DMS53 (cell line): ENCODE results near the gene GALNT17.

Experiments
- DNase-seq: peaks from one replicate; lab custom pipeline; 2025; lab: John Stamatoyannopoulos, UW

GALNT17 gene

DNA sequence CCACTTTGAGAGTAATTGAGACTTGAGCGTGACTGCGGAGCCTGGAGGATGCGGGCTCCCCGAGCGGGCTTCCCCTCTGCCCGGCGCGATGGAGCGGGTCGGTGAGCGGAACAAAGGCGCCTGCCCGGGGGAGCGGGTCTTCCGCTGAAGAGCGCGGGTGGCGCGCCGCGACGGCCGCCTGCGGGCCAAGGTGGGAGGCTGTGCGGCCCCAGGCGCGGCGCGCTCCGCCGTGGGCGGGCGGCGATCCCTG, at the start of gene GALNT17:
TSS of gene GALNT17 (plus strand) at position 18 of the 250 bp plus-strand sequence.
- no peak for DNase-seq

DNA sequence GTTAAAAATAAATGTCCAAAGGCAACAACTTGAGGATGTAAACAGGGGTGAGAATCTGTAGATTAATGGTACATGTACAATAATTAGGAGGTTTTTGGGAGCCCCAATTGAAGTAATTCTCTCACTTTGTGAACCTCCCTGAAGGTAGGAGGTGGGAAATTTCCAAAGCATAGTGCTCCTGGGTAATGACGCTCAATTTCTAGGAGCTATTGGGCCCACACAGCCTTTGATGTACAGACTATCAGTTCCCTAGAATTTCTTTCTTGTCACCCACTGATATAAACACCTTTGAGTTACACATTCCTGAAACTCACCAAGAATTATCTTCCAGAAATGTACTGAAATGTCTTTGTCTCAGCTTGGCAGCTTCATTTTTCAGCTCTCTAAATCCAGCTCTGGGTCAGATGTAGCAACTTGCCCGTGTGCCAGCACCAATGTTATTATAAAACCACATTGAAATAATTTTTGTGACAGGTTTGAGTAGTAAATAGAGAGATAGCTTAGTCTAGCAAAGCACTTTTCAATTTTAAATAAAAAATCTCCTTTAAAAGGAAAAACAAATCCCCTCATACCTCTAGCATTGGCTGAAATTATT, 36.6 kb upstream of the GALNT17 start:
- no peak for DNase-seq

DNA sequence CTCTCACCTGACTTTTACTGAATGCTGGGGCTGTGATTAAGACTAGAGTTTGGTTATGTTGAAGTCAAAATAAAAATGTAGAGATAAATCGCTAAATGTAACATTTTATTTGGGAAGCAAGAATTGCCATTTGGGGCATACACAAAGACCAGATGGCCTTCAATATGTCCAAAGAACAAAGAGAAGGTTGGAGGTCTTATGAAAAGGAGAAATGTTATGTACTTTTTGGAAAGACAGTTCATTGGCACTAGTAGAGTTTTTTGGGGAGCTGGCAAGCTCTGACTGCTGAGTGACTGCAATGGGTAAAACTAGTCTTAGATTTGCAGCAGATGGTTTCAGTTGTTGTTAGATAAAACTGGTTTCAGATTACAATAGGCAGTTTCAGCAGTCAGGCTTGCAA, 35.6 kb upstream of the GALNT17 start:
- no peak for DNase-seq

DNA sequence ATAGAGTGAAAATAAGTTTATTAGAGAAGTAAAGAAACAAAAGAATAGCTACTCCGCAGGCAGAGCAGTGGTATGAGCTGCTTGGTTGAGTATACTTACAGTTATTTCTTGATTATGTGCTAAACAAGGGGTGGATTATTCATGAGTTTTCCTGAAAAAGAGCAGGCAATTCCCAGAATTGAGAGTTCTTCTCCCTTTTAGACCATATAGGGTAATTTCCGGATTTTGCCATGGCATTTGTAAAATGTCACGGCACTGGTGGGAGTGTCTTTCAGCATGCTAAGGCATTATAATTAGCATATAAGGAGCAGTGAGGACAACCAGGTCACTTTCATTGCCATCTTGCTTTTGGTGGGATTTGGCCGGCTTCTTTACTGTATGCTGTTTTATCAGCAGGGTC, 25.7 kb upstream of the GALNT17 start:
- no peak for DNase-seq

DNA sequence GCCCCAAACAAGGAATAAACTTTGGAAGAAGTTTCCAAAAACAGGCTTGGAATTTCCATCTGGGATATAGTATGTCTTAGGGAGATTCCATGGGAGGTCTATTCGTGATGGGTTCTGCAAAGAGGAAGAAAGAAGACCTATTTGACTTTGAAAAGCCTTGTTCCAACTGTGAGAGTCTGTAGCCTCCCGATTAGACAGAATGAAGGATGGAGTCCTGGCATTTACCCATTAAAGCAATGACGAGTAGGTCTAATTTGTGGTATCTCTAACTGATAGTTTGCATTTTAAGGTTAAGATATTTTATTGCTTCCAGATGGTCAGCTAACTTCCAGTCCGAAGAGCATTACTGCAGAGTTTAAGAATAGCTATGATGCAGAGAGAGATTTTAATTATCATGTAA, 19.5 kb upstream of the GALNT17 start:
- no peak for DNase-seq

DNA sequence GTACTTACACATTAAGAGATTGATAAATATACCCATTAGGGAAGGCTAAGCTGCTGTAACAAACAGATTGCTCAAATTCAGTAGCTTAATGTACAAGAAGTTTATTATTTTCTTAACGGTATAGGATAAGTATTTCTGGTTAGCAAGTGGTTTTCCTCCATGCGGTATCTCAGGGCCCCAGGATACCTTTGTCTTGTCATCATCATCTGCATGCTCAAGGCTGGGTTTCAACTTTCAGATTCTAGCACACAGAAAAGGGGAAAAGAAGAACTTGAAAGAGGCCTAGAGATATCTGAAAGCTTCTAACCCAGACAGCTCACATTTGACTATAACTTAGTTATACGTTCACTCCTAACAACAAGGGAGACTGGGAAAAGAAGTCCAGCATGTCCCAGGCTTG, 11.8 kb upstream of the GALNT17 start:
- no peak for DNase-seq

DNA sequence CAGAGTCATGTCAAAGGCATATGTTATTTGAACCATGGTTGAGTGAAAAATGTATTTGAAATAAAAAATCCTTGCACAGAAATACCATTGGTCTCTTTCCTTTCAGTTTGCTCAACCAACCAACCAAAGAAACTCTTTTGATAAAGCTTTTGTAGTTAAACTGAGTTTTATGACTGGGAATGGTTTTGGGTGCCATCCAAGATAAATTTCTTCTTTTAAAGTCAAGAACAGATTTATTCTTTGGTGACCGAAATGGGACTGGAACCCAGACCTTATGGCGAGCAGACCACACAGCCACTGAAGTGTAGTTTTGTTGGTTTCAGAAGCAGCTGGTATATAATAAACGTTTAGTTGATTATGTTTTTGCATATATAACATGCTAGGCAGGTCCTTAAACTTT, 2.8 kb upstream of the GALNT17 start:
- DNase-seq = no peak

DNA sequence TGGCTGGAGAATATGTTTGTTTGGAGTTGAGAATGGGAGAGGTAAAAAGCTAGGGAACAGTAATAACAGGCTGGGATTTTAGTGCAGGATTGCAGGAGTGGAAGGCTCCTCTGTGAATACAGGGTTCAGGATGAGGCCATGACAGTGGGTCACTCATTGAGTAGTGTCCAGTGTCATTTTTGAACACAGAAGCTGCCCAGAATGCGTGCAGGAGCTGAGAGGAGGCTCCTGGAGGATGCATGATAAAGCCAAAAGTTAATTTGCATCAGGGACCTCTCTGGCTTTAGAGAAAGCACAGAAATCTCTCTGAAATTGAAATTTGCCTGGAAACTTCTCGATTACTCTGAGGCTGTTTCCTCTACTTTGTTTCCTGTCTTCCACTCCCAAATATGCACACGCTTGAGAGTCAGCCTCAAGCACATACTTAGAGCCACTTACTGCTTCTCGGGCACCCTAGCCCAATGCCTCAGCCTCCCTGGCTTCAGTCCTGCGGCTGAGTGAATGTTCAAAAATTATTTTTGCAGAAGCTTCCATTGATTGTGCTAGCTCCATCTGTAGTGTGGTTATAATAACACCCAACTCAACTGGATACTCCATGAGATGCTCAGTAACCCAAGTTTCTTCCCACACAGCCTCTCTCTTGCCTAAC, 1.8 kb upstream of the GALNT17 start:
- no peak for DNase-seq

DNA sequence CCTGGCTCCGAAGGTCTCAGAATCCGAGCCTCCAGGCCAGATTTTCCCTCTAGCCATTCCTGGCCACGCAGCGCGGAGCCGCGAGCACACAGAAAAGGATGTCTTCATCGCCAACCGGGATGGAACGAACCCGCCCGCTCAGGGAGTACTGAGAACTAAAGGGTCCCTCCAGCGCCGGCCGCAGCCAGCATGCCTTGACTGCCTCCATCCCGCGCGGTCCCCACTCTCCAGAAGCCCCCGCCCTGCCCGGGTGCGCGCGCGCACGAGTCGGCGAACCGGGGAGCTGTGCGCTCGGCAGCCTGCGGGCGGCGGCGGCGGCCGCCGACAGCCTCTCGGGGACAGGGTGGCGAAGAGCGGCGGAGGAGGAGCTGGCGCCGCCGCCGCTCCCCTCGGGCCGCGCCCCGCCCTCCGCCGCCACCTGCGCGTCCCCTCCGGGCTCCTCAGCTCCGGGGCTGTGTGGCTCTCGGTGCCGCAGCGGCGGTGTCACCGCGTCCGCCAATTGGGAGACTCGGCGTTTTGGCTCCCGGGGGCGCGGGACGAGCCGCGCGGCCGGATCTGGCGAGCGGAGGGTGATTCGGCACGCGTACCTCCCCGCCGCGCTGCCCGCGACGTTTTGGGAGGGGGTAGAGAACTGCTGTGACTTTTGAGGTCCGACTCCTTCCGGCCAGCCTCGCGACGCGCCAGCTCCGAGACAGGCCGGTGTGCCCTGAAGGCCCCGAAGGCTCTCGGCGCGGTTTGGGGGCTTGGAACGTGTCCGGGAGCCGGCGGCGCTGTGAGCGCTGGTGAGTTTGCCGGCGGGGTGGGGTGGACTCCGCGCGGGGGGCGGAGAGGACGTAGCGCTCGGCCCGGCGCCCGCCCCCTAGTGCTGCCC, 453 bp upstream of the GALNT17 start:
- no peak for DNase-seq

DNA sequence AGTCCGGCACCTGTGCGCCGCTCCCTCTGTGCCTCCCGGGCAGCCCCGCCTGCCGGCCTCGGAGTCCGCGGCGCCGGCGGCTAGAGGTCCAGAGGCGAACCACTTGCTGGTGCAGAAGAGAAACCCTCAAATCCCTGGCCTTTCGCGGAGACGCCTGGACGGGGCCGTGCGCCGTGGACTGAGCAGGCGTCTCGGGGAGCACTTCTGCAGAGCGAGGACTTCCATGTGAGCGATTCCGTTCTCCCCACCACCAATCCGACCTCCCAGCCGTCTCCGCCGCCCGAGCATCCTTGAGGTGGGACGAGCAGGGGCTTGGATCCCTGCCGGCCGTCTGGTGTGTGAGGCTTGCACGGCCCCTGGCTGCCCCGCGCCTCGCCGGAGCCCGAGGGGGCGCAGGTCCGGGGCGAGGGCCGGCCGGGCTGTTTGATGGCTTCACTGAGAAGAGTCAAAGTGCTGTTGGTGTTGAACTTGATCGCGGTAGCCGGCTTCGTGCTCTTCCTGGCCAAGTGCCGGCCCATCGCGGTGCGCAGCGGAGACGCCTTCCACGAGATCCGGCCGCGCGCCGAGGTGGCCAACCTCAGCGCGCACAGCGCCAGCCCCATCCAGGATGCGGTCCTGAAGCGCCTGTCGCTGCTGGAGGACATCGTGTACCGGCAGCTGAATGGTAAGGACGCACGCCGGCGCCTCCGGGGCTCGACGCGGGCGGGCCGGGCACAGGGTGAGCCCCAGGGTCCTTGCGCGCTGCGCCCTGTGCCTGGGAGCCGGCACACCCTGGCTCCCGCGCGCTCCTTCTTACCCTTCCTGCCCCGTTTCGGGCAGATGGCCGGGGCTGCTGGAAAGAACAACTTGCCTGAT, 660 bp downstream of the GALNT17 start:
- no peak for DNase-seq

DNA sequence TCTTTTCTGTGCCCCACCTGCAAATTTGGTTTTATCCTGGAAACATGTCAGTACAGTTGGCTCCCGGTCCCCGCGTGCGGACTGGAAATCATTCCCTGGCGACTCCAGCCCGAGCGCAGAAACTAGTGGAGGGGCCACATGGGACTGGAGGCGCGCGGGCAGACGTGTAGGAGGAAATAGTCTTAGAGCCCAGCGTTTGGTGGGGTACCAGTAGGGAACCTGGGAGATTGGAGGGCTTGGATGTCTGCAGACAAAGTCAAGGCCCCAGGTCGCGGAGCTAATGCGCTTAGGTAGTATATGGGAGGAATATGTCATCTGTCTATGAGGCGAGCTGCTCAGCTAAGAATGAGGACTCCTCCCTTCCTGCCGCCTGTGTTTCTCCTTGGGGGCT, 1.3 kb downstream of the GALNT17 start:
- DNase-seq = no peak

DNA sequence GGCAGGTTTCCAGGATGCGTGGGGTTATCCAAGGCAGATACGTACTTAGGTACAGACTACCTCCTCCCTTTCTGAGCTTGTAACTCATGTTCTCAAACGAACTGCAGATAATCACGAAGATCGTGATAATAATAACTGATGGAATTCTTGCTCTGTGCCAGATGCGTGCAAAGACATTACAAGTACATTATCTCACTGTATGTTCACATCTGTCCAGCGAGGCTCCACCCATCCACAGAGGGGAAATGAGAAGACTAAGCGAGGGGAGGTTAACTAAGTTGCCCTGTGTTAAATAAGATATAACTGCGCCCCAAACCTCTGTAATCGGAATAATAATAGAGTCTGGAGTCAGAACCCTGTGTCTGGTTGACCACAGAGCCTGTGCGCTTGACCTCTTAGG, 1.9 kb downstream of the GALNT17 start:
- DNase-seq = no peak

DNA sequence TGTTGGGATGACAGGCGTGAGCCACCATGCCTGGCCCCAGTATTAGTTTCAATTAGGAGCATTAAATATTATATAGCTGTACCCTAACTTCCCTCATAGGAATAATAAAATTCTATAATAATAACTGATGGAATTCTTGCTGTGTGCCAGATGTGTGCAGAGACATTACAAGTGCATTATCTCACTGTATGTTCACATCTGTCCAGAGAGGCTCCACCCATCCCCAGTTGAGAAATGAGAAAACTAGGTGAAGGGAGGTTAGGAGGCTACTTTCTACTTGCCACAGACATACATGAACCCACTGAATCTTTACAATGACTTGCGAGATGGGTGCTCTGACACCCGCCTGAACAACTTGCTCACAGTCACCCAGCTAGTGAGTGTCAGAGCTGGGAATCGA, 3.2 kb downstream of the GALNT17 start:
- no peak for DNase-seq

DNA sequence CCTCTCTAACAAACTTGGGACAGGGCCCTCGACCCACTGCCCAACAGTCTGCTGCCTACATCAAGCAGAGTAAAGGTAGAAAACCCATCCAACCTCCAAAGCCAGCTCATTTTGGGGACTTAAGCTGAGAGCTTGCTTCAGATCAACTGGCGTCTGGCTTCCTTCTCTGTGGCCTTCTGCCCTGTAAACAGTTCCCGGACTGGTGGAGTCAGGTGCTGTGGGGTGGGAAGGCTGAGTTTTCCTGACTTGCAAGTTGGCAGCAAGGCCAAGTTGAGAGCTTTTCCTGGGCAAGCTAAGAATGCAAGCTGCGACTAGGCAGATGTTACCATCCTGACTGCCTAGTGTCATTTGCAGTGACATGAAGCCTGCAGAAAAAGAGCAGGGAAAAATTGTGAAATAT, 3.7 kb downstream of the GALNT17 start:
- no peak for DNase-seq

DNA sequence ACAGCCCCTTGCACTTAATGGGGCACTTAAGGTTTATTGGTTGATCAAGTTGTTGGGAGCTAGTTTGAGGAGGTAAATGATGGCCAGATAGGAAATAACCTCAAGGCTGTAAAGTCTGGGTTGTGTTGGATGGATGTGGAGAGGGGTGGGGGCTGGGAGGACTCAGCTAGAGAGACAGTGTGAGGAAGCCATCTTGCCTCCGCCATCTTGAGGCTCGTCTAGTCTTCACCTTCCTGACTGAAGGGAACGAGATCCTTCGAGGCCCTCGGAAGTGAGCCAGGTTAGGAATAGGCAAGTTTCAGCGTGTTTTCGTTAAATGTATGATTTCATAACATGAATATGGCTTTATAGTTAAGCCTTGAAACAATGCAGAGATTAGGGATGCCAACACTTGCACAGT, 5.5 kb downstream of the GALNT17 start:
- DNase-seq = no peak

DNA sequence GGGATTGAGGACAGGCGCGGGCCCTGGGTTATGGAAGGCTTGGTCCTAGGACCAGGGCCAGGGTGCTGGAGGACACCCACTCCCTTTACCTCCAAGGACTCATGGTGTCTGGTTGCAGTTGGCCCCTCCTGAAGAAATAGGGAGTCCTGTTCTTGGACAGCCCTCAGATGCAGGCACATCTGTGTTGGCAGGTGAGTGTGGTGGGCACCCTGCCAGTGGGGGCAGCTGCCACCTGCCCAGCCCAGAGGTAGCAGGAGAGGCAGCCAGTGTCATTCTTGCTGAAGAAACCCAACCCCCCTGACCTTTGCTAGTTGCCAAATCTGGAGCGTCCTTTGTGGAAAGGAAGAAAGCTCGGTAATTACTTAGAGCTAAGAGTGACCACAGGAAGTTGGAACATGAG, 8.3 kb downstream of the GALNT17 start:
- DNase-seq = no peak

DNA sequence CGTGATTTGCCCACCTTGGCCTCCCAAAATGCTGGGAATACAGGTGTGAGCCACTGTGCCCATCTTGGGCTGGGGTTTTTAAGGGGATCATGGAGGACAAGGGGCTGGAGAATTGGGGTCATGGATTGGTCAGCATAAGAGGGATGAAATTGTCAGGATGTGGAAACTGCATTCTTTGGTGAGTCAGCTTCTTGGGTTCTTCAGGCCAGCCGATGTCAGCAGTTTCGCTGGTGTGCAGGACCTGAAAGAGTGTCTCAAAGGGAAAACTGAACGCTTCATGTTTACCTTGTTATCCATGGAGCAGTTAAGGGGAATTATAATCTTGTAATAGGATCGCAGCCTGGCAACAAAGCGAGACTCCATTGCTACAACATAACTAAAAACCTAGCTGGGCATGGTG, 13.0 kb downstream of the GALNT17 start:
- DNase-seq = no peak

DNA sequence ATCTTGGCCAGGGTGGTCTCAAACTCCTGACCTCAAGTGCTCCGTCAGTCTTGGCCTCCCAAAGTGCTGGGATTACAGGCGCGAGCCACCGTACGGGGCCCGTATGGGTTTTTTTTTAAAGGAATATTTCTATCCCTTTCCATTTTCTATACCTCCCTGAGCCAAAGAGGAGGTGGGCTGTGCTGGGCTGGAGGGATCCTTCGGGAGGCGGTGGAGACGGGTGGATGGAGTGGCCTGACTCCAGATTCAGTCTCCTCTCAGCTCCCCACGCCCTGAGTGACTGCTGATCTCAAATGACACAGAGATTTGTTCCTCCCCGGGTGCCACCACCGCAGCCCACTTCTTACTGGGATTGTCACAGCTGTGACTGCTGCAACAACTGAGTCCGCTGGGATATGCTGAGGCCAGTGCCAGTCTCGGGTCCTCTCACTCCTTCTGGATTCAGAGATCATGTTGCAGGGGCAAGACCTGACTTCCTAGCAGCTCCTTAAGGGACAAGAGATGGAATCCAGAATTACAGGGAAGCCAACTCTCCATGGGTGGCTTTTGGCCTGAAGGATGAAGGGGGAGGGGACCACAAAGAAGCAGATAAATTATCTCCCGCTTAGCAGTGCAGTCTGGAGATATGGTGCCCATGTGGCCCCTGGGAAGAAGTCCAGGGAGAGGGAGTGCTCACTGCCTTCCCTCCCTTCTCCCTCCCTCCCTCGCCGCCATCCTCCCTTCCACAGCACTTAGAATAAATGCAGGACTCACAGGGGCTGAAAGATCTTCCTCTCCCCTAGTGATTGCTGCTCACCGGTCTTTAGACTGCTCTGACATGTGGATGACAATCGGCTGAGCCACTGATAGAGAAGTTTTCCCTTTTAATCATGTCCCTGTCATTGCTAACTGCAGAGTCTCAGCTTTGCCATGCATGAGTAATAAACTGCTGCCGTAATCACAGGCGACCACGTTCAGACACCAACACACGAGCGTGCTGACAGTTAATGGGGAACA, 14.3 kb downstream of the GALNT17 start:
- DNase-seq = no peak

DNA sequence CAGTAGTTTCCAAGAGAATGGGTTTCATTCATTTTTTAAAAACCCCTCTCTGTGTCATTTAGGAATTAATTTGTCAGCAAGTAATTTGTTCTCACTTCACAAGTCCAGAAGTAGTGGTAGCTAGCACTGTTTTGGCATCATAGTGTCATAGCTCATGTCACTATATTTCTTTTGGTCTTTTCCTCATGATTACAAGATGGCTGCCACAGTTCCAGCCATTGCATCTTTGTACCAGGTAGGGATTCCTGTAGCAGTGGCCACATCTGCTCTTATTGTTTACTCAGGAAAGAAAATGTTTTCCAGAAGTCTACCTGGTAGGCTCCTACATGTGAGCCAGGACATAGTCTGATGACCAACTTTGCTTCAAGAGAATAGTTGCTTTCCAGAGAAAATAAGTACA, 16.2 kb downstream of the GALNT17 start:
- no peak for DNase-seq

DNA sequence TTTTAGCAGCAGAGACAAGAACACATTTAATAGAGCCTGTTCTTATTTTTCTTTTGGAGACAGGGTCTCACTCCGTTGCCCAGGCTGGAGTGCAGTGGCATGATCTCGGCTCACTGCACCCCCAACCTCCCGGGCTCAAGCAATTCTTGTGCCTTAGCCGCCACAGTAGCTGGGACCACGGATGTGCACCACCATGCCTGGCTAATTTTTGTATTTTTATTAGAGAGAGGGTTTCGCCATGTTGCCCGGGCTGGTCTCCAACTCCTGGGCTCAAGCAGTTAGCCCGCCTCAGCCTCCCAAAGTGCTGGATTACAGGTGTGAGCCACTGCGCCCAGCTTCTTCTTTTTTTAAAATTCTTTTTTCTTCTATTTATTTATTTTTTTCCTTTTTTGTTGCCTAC, 23.3 kb downstream of the GALNT17 start:
- no peak for DNase-seq

DNA sequence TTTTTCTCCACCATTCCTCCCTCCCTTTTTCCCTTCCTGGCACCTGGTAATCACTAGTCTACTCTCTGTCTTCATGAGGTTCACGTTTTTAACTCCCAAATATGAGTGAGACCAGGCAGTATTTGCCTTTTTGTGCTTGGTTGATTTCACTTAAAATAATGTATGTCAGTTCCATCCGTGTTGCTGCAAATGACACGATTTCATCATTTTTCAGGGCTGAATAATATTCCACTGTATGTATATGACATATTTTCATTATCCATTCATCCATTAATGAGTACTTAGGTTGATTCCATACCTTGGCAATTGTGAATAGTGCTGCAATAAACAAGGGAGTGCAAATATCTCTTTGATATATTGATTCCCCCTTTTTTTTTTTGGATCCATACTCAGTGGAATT, 25.8 kb downstream of the GALNT17 start:
- no peak for DNase-seq

DNA sequence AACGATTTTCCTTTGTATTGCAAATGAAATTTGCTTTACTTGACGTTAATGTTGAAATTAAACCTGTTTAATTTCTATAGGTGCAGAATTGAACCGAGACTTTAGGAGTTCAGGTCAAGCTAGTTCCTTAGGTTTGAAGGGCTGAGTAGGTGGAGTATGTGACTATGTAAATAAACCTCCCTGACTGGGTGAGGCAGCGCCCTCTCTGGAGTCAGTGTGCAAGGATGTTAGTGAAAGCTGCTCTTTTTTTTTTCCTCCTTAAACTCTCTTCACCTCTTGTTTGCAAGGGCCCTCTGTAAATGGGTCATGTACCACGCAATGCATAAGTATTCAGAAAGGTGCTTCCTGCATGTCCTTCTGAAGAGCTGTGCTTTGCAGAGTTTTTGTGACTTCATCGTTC, 33.8 kb downstream of the GALNT17 start:
- DNase-seq = no peak
